HCT116 (cell line): ENCODE results near the gene BHLHE41. TPM values are rescaled to one million over a fixed set of nuclear protein-coding genes. Genes with fewer than 3 reads are reported as not detected.

Experiments
- ATAC-seq: fragments of 200-7000 bp; cut with Tn5 transposase; 2 replicates; pipeline ENCODE4 v1.9.1; 2020; ENCODE audit warnings: mild to moderate bottlenecking, moderate library complexity
- BruUV-seq: library from RNA; stranded (reverse); fragments of 400-500 nt; replicated peaks from 2 replicates; lab custom pipeline; 2021; lab: Mats Ljungman, UMichigan
- CTCF ChIA-PET: fragments of 300-600 bp; sonication (Branson Sonifier 250); formaldehyde crosslinking; loops from one replicate; lab custom pipeline; 2021; ENCODE audit warnings: antibody characterized with exemption; lab: Charles Lee
- POLR2A ChIA-PET: fragments of 300-600, 350-600 bp; sonication (Branson Sonifier 250); formaldehyde crosslinking; loops from one replicate; lab custom pipeline; 2021; ENCODE audit warnings: antibody characterized with exemption; lab: Charles Lee
- RAD21 ChIA-PET, 2 experiments: fragments of 300-600 bp; sonication (Branson Sonifier 250); formaldehyde crosslinking; loops; one replicate each; lab custom pipeline; 2023; ENCODE audit warnings: low total read pairs in 2 of 2; ENCODE audit not compliant: uncharacterized antibody in 2 of 2, unreplicated experiment in 2 of 2, low non-redundant PET in 1 of 2; lab: Charles Lee
- DNase-seq: peaks from one replicate; pipeline ENCODE4 v3.0.0-alpha.2; 2010; ENCODE audit warnings: low read depth, low spot score
- H2AFZ ChIP-seq: fragments of 200-600 bp; shearing (Covaris generic), sonication (generic); 2 replicates; pipeline ENCODE4 v1.6.1; 2017; ENCODE audit warnings: low read depth, mixed run types, mixed read lengths, antibody characterized with exemption, low read length; ENCODE audit not compliant: poor library complexity, severe bottlenecking
- H3K27ac ChIP-seq: 2 replicates; pipeline ENCODE4 v1.5.1; 2012; ENCODE audit warnings: low read depth, low read length
- H3K27me3 ChIP-seq: fragments of 200-600 bp; sonication (generic); 2 replicates; pipeline ENCODE4 v1.6.1; 2016; ENCODE audit warnings: mixed run types, low read length, mixed read lengths; ENCODE audit not compliant: insufficient read depth
- H3K36me3 ChIP-seq, 2 experiments: fragments of 200-500 bp in 1 of 2; fragments of 200-600 bp in 1 of 2; sonication (Bioruptor generic) in 1 of 2; sonication (generic) in 1 of 2; 2 replicates each; pipeline versions ENCODE4 v1.5.1 to v1.6.1; 2014 to 2016; ENCODE audit warnings: low read length in 2 of 2, inconsistent platforms in 1 of 2, mixed read lengths in 1 of 2, mixed run types in 1 of 2; ENCODE audit not compliant: insufficient read depth in 2 of 2, control insufficient read depth in 1 of 2
- H3K4me1 ChIP-seq, 2 experiments: fragments of 200-600 bp in 1 of 2; sonication (generic) in 1 of 2; 2 replicates each; pipeline versions ENCODE4 v1.5.1 to v1.6.1; 2012 to 2017; ENCODE audit warnings: low read length in 2 of 2, inconsistent platforms in 1 of 2, mild to moderate bottlenecking in 1 of 2, mixed read lengths in 1 of 2, mixed run types in 1 of 2, moderate library complexity in 1 of 2; ENCODE audit not compliant: insufficient read depth in 2 of 2, control insufficient read depth in 1 of 2
- H3K4me2 ChIP-seq: fragments of 200-600 bp; sonication (generic); 2 replicates; pipeline ENCODE4 v1.6.1; 2017; ENCODE audit warnings: mixed run types, low read length, mixed read lengths
- H3K4me3 ChIP-seq, 2 experiments: fragments of 200-600 bp in 1 of 2; sonication (generic) in 1 of 2; replicated peaks in 1 of 2; 2 replicates each; pipeline ENCODE4 v1.5.1; 2011 to 2016; ENCODE audit warnings: low read length in 2 of 2, control low read depth in 1 of 2, low read depth in 1 of 2, mild to moderate bottlenecking in 1 of 2, mixed read lengths in 1 of 2, mixed run types in 1 of 2
- H3K79me2 ChIP-seq: fragments of 200-600 bp; sonication (generic); 2 replicates; pipeline ENCODE4 v1.6.1; 2017; ENCODE audit warnings: mild to moderate bottlenecking, mixed run types, low read length, moderate library complexity, mixed read lengths; ENCODE audit not compliant: insufficient read depth
- H3K9ac ChIP-seq: fragments of 200-600 bp; sonication (generic); 2 replicates; pipeline ENCODE4 v1.6.1; 2016; ENCODE audit warnings: low read length, mixed read lengths
- H3K9me2 ChIP-seq: fragments of 200-600 bp; sonication (generic), shearing (Covaris generic); 2 replicates; pipeline ENCODE4 v1.6.1; 2017; ENCODE audit warnings: mixed run types, mild to moderate bottlenecking, moderate library complexity; ENCODE audit not compliant: insufficient read depth
- H3K9me3 ChIP-seq, 2 experiments: fragments of 200-500 bp in 1 of 2; fragments of 200-600 bp in 1 of 2; sonication (Bioruptor generic) in 1 of 2; sonication (generic) in 1 of 2; 2 replicates each; pipeline ENCODE4 v1.6.1; 2014 to 2017; ENCODE audit warnings: low read length in 2 of 2, mixed read lengths in 2 of 2, inconsistent platforms in 1 of 2, low read depth in 1 of 2, mild to moderate bottlenecking in 1 of 2, mixed run types in 1 of 2, moderate library complexity in 1 of 2; ENCODE audit not compliant: control insufficient read depth in 1 of 2, insufficient read depth in 1 of 2
- H4K20me1 ChIP-seq: fragments of 200-600 bp; sonication (generic), shearing (Covaris generic); 2 replicates; pipeline ENCODE4 v1.6.1; 2017; ENCODE audit warnings: mixed run types, mild to moderate bottlenecking, moderate library complexity; ENCODE audit not compliant: insufficient read depth
- CEBPB ChIP-seq: IDR thresholded peaks from 2 replicates; pipeline ENCODE4 v1.6.1; 2012; ENCODE audit warnings: low read depth
- EGR1 ChIP-seq: IDR thresholded peaks from 2 replicates; pipeline ENCODE4 v1.6.1; 2012; ENCODE audit warnings: low read depth
- ELF1 ChIP-seq: IDR thresholded peaks from 2 replicates; pipeline ENCODE4 v1.6.1; 2012; ENCODE audit warnings: low read depth, borderline replicate concordance
- EZH2phosphoT487 ChIP-seq: fragments of 200-600 bp; IDR thresholded peaks from 2 replicates; pipeline ENCODE4 v1.6.1; 2018; ENCODE audit warnings: antibody characterized with exemption, borderline replicate concordance
- JUND ChIP-seq: IDR thresholded peaks from 2 replicates; pipeline ENCODE4 v1.6.1; 2012
- POLR2A ChIP-seq: IDR thresholded peaks from 2 replicates; pipeline ENCODE4 v1.7.0; 2011; ENCODE audit warnings: borderline replicate concordance; ENCODE audit not compliant: insufficient read depth, insufficient read length; ENCODE audit errors: extremely low read depth
- POLR2AphosphoS5 ChIP-seq: IDR thresholded peaks from 2 replicates; pipeline ENCODE4 v1.6.1; 2011; ENCODE audit warnings: mild to moderate bottlenecking, low read depth, low read length, moderate library complexity
- REST ChIP-seq: IDR thresholded peaks from 2 replicates; pipeline ENCODE4 v1.6.1; 2012; ENCODE audit warnings: low read depth
- SIN3A ChIP-seq: IDR thresholded peaks from 2 replicates; pipeline ENCODE4 v1.6.1; 2012; ENCODE audit warnings: low read depth
- YY1 ChIP-seq: IDR thresholded peaks from 2 replicates; pipeline ENCODE4 v1.6.1; 2011; ENCODE audit warnings: low read length, low read depth, moderate library complexity, mild to moderate bottlenecking; ENCODE audit not compliant: insufficient replicate concordance; ENCODE audit errors: extremely low read depth
- ZFX ChIP-seq: fragments of 450-650 bp; IDR thresholded peaks from 2 replicates; pipeline ENCODE4 v1.6.1; 2017
- intact Hi-C: fragments of 100-400 bp; cut with micrococcal nuclease; formaldehyde crosslinking; loops from 2 replicates; pipeline ENCODE4 v1.10.0; 2022
- total RNA-seq: library from RNA; stranded (reverse); gene quantifications from one replicate; pipeline ENCODE4 v1.2.1, GENCODE V29; 2021; ENCODE audit not compliant: unreplicated experiment
- TF ChIP-seq, protein P1 (sequence below), 3 experiments: fragments of 200-600 bp in 1 of 3; sonication (generic) in 1 of 3; IDR thresholded peaks in 2 of 3; conservative IDR thresholded peaks in 1 of 3; 2 replicates each; pipeline ENCODE4 v1.5.1; 2012 to 2017; ENCODE audit warnings: low read depth in 2 of 3, low read length in 2 of 3, antibody characterized with exemption in 1 of 3, borderline replicate concordance in 1 of 3, control low read depth in 1 of 3, mild to moderate bottlenecking in 1 of 3, mixed read lengths in 1 of 3, mixed run types in 1 of 3, moderate library complexity in 1 of 3; ENCODE audit not compliant: insufficient read depth in 1 of 3

Gene BHLHE41
- total RNA-seq, 1 experiment from 2014 or later: 4.7 TPM

DNA sequence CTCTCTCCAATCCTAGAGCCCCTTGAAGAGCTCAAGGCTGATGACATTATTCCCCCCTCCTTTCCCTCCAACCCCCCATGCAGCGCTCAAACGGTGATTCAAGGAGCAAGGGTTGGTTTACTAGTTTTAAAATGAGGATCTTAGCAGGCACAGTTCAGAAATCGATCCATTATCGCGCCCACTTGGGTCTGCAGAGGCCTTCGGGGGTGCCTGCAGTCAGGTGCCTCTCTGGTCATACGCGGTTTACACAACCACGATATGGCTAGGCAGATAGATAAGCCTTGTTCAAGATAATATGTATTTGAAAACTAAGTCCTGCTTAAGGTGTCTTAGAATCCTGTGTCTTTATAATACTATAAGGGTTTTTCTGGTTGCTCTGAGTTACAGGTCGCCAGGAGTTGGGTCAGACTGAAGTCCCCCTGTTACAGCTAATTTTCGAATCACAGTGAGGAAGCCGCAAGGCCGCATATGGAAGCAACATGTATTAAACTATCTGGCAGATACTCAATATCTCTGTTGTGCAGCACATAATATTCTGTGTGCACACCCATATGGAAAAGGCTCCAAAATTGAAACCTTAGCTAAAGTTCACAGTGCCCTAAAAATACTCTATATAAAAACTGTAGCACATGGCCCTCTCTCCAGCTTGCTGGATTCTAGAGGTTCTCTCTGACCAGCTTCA lies 10.0 kb downstream of the BHLHE41 start:
- Histone ChIP-seq H4K20me1 (no peaks in the 10 kb centered on the region), H3K4me2 (peak overlapping the region; percentile 86), H3K9me2 (no peaks in the 10 kb centered on the region), H3K9ac (peak overlapping the region; percentile 70), H3K27me3 (no peaks in the 10 kb centered on the region), H3K36me3 (no peaks in the 10 kb centered on the region), H2AFZ (peak overlapping the region; percentile 72), H3K79me2 (no peaks in the 10 kb centered on the region), H3K4me1 (peaks cover 16 to 45% of the 10 kb centered on the region in 2 experiments), H3K9me3 (no peaks in the 10 kb centered on the region), H3K27ac (peak overlapping the region; percentile 67), H3K4me3 (peak overlapping the region; percentile 6 to 57; a peak in 2 of 4 replicates)
- DNase-seq (no peak), ATAC-seq (no peak)
- ChIA-PET CTCF (interaction anchor here (1.5 kb wide), 1 partner anchor 9 kb away, joined by 4 read pairs; the partner anchor contains the start of gene BHLHE41), POLR2A (no interaction called here), RAD21 (no interaction called here)
- TSS peak; percentile 74 for BruUV-seq
- no peak for TF ChIP-seq SIN3A
- TF ChIP-seq POLR2AphosphoS5: no peak
- TF ChIP-seq, protein P1, sequence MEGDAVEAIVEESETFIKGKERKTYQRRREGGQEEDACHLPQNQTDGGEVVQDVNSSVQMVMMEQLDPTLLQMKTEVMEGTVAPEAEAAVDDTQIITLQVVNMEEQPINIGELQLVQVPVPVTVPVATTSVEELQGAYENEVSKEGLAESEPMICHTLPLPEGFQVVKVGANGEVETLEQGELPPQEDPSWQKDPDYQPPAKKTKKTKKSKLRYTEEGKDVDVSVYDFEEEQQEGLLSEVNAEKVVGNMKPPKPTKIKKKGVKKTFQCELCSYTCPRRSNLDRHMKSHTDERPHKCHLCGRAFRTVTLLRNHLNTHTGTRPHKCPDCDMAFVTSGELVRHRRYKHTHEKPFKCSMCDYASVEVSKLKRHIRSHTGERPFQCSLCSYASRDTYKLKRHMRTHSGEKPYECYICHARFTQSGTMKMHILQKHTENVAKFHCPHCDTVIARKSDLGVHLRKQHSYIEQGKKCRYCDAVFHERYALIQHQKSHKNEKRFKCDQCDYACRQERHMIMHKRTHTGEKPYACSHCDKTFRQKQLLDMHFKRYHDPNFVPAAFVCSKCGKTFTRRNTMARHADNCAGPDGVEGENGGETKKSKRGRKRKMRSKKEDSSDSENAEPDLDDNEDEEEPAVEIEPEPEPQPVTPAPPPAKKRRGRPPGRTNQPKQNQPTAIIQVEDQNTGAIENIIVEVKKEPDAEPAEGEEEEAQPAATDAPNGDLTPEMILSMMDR (IDR thresholded peaks at IDR 0.05 in 2 of 3, conservative IDR thresholded peaks at IDR 0.05 in 1 of 3; ENCODE audit: borderline replicate concordance in 1 of 3, insufficient read depth in 1 of 3, low read depth in 2 of 3, low read length in 2 of 3): no peak
- no peak for TF ChIP-seq EGR1
- TF ChIP-seq YY1: no peak
- TF ChIP-seq ELF1: no peak
- no peak for TF ChIP-seq CEBPB
- TF ChIP-seq JUND: no peak
- no peak for TF ChIP-seq EZH2phosphoT487
- no peak for TF ChIP-seq POLR2A
- TF ChIP-seq REST: no peak
- TF ChIP-seq ZFX: no peak
- intact Hi-C loops: loop anchor here (5.0 kb wide), 2 partner anchors 287 to 537 kb away; no protein-coding TSS in a partner anchor
